HCT116 (cell line): ENCODE results near the gene NLRC5. TPM values are rescaled to one million over a fixed set of nuclear protein-coding genes. Genes with fewer than 3 reads are reported as not detected.

Experiments used
- ATAC-seq: fragments of 200-7000 bp; cut with Tn5 transposase; 2 replicates; pipeline ENCODE4 v1.9.1; 2020; ENCODE audit warnings: mild to moderate bottlenecking, moderate library complexity
- BruUV-seq: library from RNA; stranded (reverse); fragments of 400-500 nt; replicated peaks from 2 replicates; lab custom pipeline; 2021; lab: Mats Ljungman, UMichigan
- CTCF ChIA-PET: fragments of 300-600 bp; sonication (Branson Sonifier 250); formaldehyde crosslinking; loops from one replicate; lab custom pipeline; 2021; ENCODE audit warnings: antibody characterized with exemption; lab: Charles Lee
- POLR2A ChIA-PET: fragments of 300-600, 350-600 bp; sonication (Branson Sonifier 250); formaldehyde crosslinking; loops from one replicate; lab custom pipeline; 2021; ENCODE audit warnings: antibody characterized with exemption; lab: Charles Lee
- RAD21 ChIA-PET, 2 experiments: fragments of 300-600 bp; sonication (Branson Sonifier 250); formaldehyde crosslinking; loops; one replicate each; lab custom pipeline; 2023; ENCODE audit warnings: low total read pairs in 2 of 2; ENCODE audit not compliant: uncharacterized antibody in 2 of 2, unreplicated experiment in 2 of 2, low non-redundant PET in 1 of 2; lab: Charles Lee
- DNase-seq: peaks from one replicate; pipeline ENCODE4 v3.0.0-alpha.2; 2010; ENCODE audit warnings: low read depth, low spot score
- H2AFZ ChIP-seq: fragments of 200-600 bp; shearing (Covaris generic), sonication (generic); 2 replicates; pipeline ENCODE4 v1.6.1; 2017; ENCODE audit warnings: low read depth, mixed run types, mixed read lengths, antibody characterized with exemption, low read length; ENCODE audit not compliant: poor library complexity, severe bottlenecking
- H3K27ac ChIP-seq: 2 replicates; pipeline ENCODE4 v1.5.1; 2012; ENCODE audit warnings: low read depth, low read length
- H3K27me3 ChIP-seq: fragments of 200-600 bp; sonication (generic); 2 replicates; pipeline ENCODE4 v1.6.1; 2016; ENCODE audit warnings: mixed run types, low read length, mixed read lengths; ENCODE audit not compliant: insufficient read depth
- H3K36me3 ChIP-seq, 2 experiments: fragments of 200-500 bp in 1 of 2; fragments of 200-600 bp in 1 of 2; sonication (Bioruptor generic) in 1 of 2; sonication (generic) in 1 of 2; 2 replicates each; pipeline versions ENCODE4 v1.5.1 to v1.6.1; 2014 to 2016; ENCODE audit warnings: low read length in 2 of 2, inconsistent platforms in 1 of 2, mixed read lengths in 1 of 2, mixed run types in 1 of 2; ENCODE audit not compliant: insufficient read depth in 2 of 2, control insufficient read depth in 1 of 2
- H3K4me1 ChIP-seq, 2 experiments: fragments of 200-600 bp in 1 of 2; sonication (generic) in 1 of 2; 2 replicates each; pipeline versions ENCODE4 v1.5.1 to v1.6.1; 2012 to 2017; ENCODE audit warnings: low read length in 2 of 2, inconsistent platforms in 1 of 2, mild to moderate bottlenecking in 1 of 2, mixed read lengths in 1 of 2, mixed run types in 1 of 2, moderate library complexity in 1 of 2; ENCODE audit not compliant: insufficient read depth in 2 of 2, control insufficient read depth in 1 of 2
- H3K4me2 ChIP-seq: fragments of 200-600 bp; sonication (generic); 2 replicates; pipeline ENCODE4 v1.6.1; 2017; ENCODE audit warnings: mixed run types, low read length, mixed read lengths
- H3K4me3 ChIP-seq, 2 experiments: fragments of 200-600 bp in 1 of 2; sonication (generic) in 1 of 2; replicated peaks in 1 of 2; 2 replicates each; pipeline ENCODE4 v1.5.1; 2011 to 2016; ENCODE audit warnings: low read length in 2 of 2, control low read depth in 1 of 2, low read depth in 1 of 2, mild to moderate bottlenecking in 1 of 2, mixed read lengths in 1 of 2, mixed run types in 1 of 2
- H3K79me2 ChIP-seq: fragments of 200-600 bp; sonication (generic); 2 replicates; pipeline ENCODE4 v1.6.1; 2017; ENCODE audit warnings: mild to moderate bottlenecking, mixed run types, low read length, moderate library complexity, mixed read lengths; ENCODE audit not compliant: insufficient read depth
- H3K9ac ChIP-seq: fragments of 200-600 bp; sonication (generic); 2 replicates; pipeline ENCODE4 v1.6.1; 2016; ENCODE audit warnings: low read length, mixed read lengths
- H3K9me2 ChIP-seq: fragments of 200-600 bp; sonication (generic), shearing (Covaris generic); 2 replicates; pipeline ENCODE4 v1.6.1; 2017; ENCODE audit warnings: mixed run types, mild to moderate bottlenecking, moderate library complexity; ENCODE audit not compliant: insufficient read depth
- H3K9me3 ChIP-seq, 2 experiments: fragments of 200-500 bp in 1 of 2; fragments of 200-600 bp in 1 of 2; sonication (Bioruptor generic) in 1 of 2; sonication (generic) in 1 of 2; 2 replicates each; pipeline ENCODE4 v1.6.1; 2014 to 2017; ENCODE audit warnings: low read length in 2 of 2, mixed read lengths in 2 of 2, inconsistent platforms in 1 of 2, low read depth in 1 of 2, mild to moderate bottlenecking in 1 of 2, mixed run types in 1 of 2, moderate library complexity in 1 of 2; ENCODE audit not compliant: control insufficient read depth in 1 of 2, insufficient read depth in 1 of 2
- H4K20me1 ChIP-seq: fragments of 200-600 bp; sonication (generic), shearing (Covaris generic); 2 replicates; pipeline ENCODE4 v1.6.1; 2017; ENCODE audit warnings: mixed run types, mild to moderate bottlenecking, moderate library complexity; ENCODE audit not compliant: insufficient read depth
- ATF3 ChIP-seq: IDR thresholded peaks from 2 replicates; pipeline ENCODE4 v1.6.1; 2012
- CTCF ChIP-seq, 3 experiments: fragments of 200-600 bp in 1 of 3; sonication (generic) in 1 of 3; IDR thresholded peaks in 2 of 3; conservative IDR thresholded peaks in 1 of 3; 2 replicates each; pipeline ENCODE4 v1.5.1; 2012 to 2017; ENCODE audit warnings: low read depth in 2 of 3, low read length in 2 of 3, antibody characterized with exemption in 1 of 3, borderline replicate concordance in 1 of 3, control low read depth in 1 of 3, mild to moderate bottlenecking in 1 of 3, mixed read lengths in 1 of 3, mixed run types in 1 of 3, moderate library complexity in 1 of 3; ENCODE audit not compliant: insufficient read depth in 1 of 3
- EGR1 ChIP-seq: IDR thresholded peaks from 2 replicates; pipeline ENCODE4 v1.6.1; 2012; ENCODE audit warnings: low read depth
- ELF1 ChIP-seq: IDR thresholded peaks from 2 replicates; pipeline ENCODE4 v1.6.1; 2012; ENCODE audit warnings: low read depth, borderline replicate concordance
- EZH2phosphoT487 ChIP-seq: fragments of 200-600 bp; IDR thresholded peaks from 2 replicates; pipeline ENCODE4 v1.6.1; 2018; ENCODE audit warnings: antibody characterized with exemption, borderline replicate concordance
- MAX ChIP-seq: IDR thresholded peaks from 2 replicates; pipeline ENCODE4 v1.6.1; 2012
- POLR2A ChIP-seq: IDR thresholded peaks from 2 replicates; pipeline ENCODE4 v1.7.0; 2011; ENCODE audit warnings: borderline replicate concordance; ENCODE audit not compliant: insufficient read depth, insufficient read length; ENCODE audit errors: extremely low read depth
- POLR2AphosphoS5 ChIP-seq: IDR thresholded peaks from 2 replicates; pipeline ENCODE4 v1.6.1; 2011; ENCODE audit warnings: mild to moderate bottlenecking, low read depth, low read length, moderate library complexity
- RAD21 ChIP-seq: IDR thresholded peaks from 2 replicates; pipeline ENCODE4 v1.6.1; 2012; ENCODE audit warnings: low read depth, mild to moderate bottlenecking
- SIN3A ChIP-seq: IDR thresholded peaks from 2 replicates; pipeline ENCODE4 v1.6.1; 2012; ENCODE audit warnings: low read depth
- SRF ChIP-seq: IDR thresholded peaks from 2 replicates; pipeline ENCODE4 v1.6.1; 2012; ENCODE audit warnings: low read depth
- YY1 ChIP-seq: IDR thresholded peaks from 2 replicates; pipeline ENCODE4 v1.6.1; 2011; ENCODE audit warnings: low read length, low read depth, moderate library complexity, mild to moderate bottlenecking; ENCODE audit not compliant: insufficient replicate concordance; ENCODE audit errors: extremely low read depth
- ZBTB33 ChIP-seq: IDR thresholded peaks from 2 replicates; pipeline ENCODE4 v1.6.1; 2011; ENCODE audit warnings: mild to moderate bottlenecking, low read length, moderate library complexity; ENCODE audit not compliant: insufficient replicate concordance; ENCODE audit errors: extremely low read depth
- ZFX ChIP-seq: fragments of 450-650 bp; IDR thresholded peaks from 2 replicates; pipeline ENCODE4 v1.6.1; 2017
- intact Hi-C: fragments of 100-400 bp; cut with micrococcal nuclease; formaldehyde crosslinking; loops from 2 replicates; pipeline ENCODE4 v1.10.0; 2022
- total RNA-seq: library from RNA; stranded (reverse); gene quantifications from one replicate; pipeline ENCODE4 v1.2.1, GENCODE V29; 2021; ENCODE audit not compliant: unreplicated experiment

NLRC5 gene
- total RNA-seq, 1 experiment from 2014 or later = 10.4 TPM

GRCh38 chr16:57054771-57055170, 65.4 kb downstream of the NLRC5 start:
- Histone ChIP-seq H3K27me3 (no peaks in the 10 kb centered on the region), H3K4me3 (no peak overlapping the region), H3K9ac (no peak overlapping the region), H3K9me3 (no peaks in the 10 kb centered on the region), H3K79me2 (no peaks in the 10 kb centered on the region), H3K27ac (no peak overlapping the region), H3K9me2 (no peaks in the 10 kb centered on the region), H3K4me2 (no peak overlapping the region), H3K4me1 (peaks cover 0 to 9% of the 10 kb centered on the region in 2 experiments; a peak in 2 of 4 replicates), H4K20me1 (no peaks in the 10 kb centered on the region), H2AFZ (no peak overlapping the region), H3K36me3 (no peaks in the 10 kb centered on the region)
- ChIA-PET RAD21 (no interaction called here), CTCF (no interaction called here), POLR2A (no interaction called here)
- DNase-seq = no peak
- TF ChIP-seq EZH2phosphoT487 (no peak), ZFX (no peak), SRF (no peak), POLR2A (no peak), ZBTB33 (no peak), CTCF (IDR thresholded peaks at IDR 0.05 in 2 of 3, conservative IDR thresholded peaks at IDR 0.05 in 1 of 3; ENCODE audit: borderline replicate concordance in 1 of 3, insufficient read depth in 1 of 3, low read depth in 2 of 3, low read length in 2 of 3) (no peak)
- no TSS peak for BruUV-seq
- intact Hi-C loops = no loop called here
- ATAC-seq = no peak

- DNase-seq = no peak
- Histone ChIP-seq H3K27me3 (no peaks in the 10 kb centered on the region), H3K79me2 (no peaks in the 10 kb centered on the region), H3K9me2 (no peaks in the 10 kb centered on the region), H3K9me3 (no peaks in the 10 kb centered on the region), H2AFZ (no peak overlapping the region), H3K36me3 (no peaks in the 10 kb centered on the region), H4K20me1 (no peaks in the 10 kb centered on the region), H3K27ac (no peak overlapping the region), H3K4me2 (no peak overlapping the region), H3K4me1 (peaks cover 0 to 10% of the 10 kb centered on the region in 2 experiments; a peak in 3 of 4 replicates), H3K4me3 (no peak overlapping the region), H3K9ac (no peak overlapping the region)
- ChIA-PET RAD21 (no interaction called here), CTCF (no interaction called here), POLR2A (no interaction called here)
- ATAC-seq = no peak
- intact Hi-C loops = no loop called here
- BruUV-seq = no TSS peak
- no peak for TF ChIP-seq SIN3A
- TF ChIP-seq ZFX = no peak
- no peak for TF ChIP-seq MAX
- TF ChIP-seq YY1 = no peak
- TF ChIP-seq ELF1 = no peak
- TF ChIP-seq RAD21 = no peak
- no peak for TF ChIP-seq POLR2AphosphoS5
- TF ChIP-seq ATF3 = no peak
- no peak for TF ChIP-seq EGR1
Measured at GRCh38 chr16:57055671-57056070, 66.3 kb downstream of the NLRC5 start.
